Sciatic nerve (tissue), 2 donors: ENCODE measurements around the gene GOLGA2. TPM values are rescaled to one million over a fixed set of nuclear protein-coding genes. Genes with fewer than 3 reads are reported as not detected.
"Not testable (repeated sequence)": the region's sequence is repeated elsewhere in the genome, so short reads cannot be mapped to it uniquely, and the experiment has no call there.

ENCODE experiments used
- ATAC-seq: fragments of 200-7000 bp; cut with Tn5 transposase; one replicate; pipeline ENCODE4 v1.9.1; 2020; ENCODE audit warnings: mild to moderate bottlenecking, moderate library complexity
- DNase-seq: peaks from one replicate; pipeline ENCODE4 v3.0.0-alpha.2; 2020; ENCODE audit warnings: low spot score
- intact Hi-C: fragments of 100-400 bp; cut with DNase I; formaldehyde crosslinking; loops from one replicate; pipeline ENCODE4 v1.14.2; 2022
- total RNA-seq: library from RNA; stranded (reverse); fragmentation: NEBNext Ultra II Directional; extraction: Animal tissue kit (Norgen Biotek cat#: 25700); gene quantifications from one replicate; pipeline ENCODE4 v1.2.1, GENCODE V29; 2021
- donor health status: DM: no; HTN: no; CAD: no.
- donor health status: DM: no; HTN: no; CAD: no.

GOLGA2 gene
- total RNA-seq, 1 donor from 2014 or later: 119 TPM

DNA sequence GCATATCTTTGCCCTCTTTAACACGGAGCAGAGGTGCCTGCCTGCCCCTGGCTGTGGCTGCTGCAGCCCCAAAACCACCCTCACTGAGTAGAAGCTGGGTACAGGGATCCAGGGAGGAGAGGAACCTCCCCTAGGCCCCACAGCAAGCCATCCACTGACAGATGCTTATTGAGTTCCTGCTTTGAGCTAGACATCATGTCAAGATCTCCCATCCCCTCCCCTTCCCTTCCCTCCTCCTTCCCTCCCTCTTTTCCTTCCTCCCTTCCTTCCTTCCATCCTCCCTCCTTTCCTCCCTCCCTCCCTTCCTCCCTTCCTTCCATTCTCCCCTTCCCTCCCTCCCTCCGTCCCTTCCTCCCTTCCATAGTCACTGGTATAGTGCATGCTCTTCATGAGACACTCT, 29.3 kb downstream of the GOLGA2 start:
- ATAC-seq: no peak
- no peak for DNase-seq
- intact Hi-C loops: no loop called here

DNA sequence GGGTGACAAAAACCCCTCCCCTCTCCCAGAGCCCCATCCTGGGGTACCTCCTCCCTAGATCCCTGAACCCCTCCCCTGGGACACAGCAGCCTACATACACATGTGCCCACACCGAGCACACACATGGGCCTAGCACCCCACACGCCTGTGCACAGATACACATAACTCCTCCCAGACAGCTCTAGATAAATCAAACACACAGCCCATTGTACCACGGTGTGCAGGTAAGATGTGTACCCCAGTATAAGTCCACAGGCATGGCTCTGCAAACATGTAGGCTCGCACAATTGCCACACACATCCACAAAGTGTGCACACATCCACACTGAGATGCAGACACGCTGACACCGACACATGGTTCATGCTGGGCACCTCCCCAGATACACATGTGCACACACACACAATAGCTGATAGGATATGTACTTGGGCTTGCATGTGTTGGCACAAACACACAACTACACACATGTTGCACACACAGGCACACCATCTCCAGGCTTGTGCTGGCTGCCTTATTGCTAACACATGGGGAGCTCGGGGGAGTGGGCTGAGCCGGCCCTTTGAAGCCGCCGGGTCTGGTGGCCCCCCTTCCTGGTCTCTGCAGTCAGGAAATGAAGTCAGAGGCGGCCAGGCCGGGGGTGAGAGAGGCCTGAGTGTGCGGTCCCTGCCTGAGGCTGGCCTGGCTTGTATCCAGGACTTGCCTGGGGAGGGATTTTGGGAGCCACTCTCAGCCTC, 30.2 kb downstream of the GOLGA2 start:
- peak; percentile 83 for DNase-seq
- intact Hi-C loops: no loop called here
- peak; percentile 29 for ATAC-seq

DNA sequence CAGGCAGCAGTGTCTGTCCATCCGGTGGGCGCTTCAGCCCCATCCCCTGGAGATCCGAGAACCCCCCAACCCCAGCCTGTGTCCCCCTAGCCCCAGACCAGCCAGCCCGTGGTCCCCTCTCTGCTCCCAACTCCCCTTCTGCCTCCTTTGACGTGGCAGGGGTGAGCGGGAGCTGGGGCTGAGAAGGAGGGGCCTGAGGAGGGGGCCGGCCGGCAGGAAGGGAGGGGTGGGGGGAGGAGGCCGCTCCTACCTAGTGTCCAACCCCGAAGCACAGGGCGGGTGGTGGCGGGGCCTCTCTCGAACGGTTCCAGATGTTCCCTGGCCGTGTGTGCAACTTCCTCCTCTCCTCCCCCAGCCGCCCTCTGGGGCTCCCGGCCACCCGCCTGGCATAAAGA, 31.0 kb downstream of the GOLGA2 start:
- DNase-seq (peak; percentile 90), ATAC-seq (peak; percentile 90)
- intact Hi-C loops: no loop called here

DNA sequence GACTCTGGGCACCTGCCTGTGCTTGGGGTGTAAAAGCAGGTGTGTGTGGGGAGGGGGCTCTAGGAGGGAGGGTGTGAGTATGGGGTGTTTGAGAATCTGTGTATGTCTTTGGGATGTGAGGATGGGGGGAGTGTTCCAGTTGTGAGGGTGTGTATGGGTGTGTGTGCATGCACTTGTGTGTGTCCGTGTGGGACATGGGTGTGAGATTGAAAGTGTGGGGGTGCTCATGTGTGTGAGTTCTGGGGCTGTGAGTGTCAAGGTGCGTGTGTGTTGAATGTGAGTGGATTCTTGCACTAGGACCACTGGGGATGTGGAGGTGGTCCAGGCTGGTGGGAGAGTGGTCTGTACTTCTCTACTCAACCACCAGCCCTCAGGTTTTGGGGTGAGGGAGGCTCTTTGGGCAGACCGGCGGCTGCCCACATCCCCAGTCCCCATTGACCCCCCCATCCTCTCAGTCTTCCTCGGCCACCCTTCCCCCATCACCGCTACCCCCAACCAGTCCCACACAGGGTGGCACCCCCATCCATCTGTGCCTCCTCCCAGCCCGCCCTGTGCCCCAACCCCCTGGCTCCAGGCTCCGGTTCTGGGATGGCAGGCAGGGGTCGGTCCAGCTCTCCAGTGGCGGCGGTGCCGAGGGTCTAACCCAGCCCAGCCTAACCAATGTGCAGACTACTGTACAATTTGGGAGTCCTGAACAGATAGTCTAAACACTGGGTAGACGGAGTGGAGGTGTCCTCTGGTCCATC, 31.5 kb downstream of the GOLGA2 start:
- no peak for DNase-seq
- peak; percentile 33 for ATAC-seq
- intact Hi-C loops: no loop called here

DNA sequence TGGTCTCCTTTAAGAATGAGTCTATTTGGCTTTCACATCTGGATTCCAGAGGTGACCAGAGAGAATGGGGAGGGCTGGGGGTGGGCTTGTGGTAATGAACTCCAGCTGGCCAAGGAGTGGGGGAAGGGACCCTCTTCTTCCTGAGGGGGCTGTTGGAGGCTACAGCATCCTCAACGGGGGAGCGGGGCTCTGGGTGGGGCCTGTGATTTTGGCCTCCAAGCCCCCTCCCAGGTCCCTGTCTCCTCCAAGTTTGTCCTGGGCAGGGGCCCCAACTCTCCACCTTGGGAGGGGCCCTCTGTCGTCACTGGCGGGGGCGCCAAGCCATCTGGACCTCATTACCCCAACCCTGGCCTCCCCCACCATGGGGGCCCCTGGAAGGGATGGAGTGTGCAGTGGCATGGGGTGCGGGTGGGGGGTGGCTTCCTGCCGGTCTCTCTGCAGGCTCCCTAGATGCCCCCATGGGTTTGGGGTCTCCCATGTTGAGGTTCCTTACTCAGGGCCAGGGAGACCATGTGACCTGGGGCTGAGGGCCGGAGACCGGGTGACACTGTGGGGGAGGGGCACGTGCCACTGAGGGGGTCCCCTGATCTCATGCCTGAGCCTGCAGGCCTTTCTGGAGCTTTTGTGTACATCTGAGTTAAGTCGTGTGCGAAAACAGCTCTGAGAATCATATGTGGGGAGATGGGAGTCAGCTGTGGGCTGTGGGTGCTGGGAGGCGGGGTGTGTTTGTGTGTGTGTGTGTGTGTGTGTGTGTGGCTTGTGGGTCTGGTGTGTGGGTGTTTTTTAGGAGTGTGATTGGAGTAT, 32.4 kb downstream of the GOLGA2 start:
- intact Hi-C loops: no loop called here
- ATAC-seq: peak; percentile 23
- peak; percentile 81 for DNase-seq

DNA sequence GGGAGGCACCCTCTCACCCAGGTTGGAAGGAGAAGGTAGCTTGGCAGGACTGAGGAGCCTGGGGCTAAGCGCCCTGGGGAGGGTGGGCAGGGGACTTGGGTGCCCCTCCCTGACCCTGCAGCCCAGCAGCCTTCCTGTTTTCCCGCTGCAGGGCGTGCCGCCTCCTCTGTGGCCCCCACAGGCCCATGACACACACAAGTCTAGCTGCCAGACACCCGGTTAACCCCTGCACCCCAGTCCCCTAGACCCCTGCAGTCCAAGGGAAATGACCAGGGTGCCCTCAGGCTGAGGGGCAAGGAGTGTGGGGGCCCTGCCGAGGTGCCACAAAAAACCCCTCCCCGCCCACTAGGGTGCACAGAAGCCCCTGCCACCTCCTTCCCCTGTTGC, 33.0 kb downstream of the GOLGA2 start:
- DNase-seq (no peak), ATAC-seq (peak; percentile 33)
- intact Hi-C loops: no loop called here

DNA sequence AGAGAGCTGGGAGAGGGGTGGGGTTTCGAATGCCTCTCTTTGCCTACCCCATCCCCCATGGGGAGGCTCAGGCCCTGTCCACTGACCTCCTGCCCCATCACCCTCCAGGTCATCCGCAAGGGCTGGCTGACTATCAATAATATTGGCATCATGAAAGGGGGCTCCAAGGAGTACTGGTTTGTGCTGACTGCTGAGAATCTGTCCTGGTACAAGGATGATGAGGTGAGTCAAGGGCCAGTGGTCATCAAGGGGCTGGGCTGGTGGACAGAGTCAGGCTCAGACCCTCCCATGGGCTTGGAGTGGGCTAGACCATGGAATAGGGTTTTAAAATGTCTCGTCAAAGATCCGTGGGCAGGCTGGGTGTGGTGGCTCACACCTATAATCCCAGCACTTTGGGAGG, 33.7 kb downstream of the GOLGA2 start:
- intact Hi-C loops: no loop called here
- ATAC-seq: no peak
- no peak for DNase-seq

DNA sequence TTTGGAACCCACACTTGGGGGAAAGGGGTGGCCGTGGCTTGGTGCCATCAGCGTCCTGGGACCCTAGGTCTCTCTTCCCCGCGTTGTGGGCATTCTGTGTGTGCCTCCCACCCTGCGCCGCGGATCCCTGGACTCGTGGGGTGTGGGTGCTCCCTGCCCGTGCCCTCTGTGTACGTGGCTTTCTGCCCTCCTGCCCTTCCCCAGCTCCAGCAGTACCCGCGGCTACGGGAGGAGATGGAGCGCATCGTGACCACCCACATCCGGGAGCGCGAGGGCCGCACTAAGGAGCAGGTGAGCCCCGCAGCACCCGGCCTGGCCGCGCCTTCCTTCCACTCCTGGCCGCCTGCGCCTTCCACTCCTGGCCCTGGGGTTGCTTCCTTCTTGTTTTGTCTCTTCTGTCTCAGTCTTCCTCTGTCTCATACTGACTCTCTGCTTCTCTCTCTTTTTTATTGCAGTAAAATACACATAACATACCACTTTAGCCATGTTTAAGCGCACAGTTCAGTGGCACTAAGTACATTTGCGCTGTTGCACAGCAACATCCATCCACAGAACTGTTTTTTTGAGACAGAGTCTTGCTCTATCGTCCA, 41.9 kb downstream of the GOLGA2 start:
- ATAC-seq (no peak), DNase-seq (no peak)
- intact Hi-C loops: no loop called here

DNA sequence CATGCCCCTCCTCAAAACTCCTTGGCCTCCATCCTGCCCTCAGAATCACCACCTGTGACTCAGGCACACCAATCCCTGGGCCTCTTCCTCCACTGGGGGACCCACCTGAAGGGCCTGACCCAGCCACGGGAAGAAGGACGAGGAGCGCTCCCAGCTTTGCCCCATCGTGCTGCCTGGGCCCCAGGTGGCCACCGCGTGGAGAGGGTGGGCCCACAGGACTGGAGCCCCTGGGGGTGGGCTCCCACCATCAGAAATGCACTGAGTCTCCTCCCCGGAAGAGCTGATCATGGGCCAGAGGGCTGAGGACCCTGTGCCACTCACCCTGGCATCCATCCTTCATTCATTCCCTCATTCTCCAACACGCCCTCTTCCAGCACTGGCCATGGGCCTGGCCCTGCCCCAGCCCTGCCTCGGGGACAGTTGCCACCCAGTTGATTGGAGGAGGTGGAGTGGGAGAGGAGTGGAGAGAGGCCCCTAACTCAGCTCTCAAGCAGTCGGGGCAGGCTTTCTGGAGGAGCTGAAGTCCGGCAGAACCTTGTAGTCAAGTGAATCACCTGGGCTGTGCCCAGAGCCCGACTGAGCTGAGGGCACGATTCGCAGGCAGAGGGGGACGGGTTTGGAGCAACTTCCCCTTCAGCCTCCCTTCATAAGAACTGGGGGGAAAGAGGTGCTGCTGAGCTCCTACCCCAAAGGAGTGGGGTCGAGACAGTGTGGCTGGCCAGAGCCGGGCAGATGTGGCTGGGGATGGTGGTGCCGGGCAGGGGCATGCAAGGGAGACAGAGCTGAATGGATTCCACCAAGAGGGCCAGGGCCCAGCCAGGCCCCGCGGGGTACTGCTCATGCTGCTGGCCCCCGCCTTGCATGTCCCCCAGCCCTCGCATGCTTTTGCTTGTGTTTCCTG, 43.0 kb downstream of the GOLGA2 start:
- DNase-seq: no peak
- peak; percentile 33 for ATAC-seq

DNA sequence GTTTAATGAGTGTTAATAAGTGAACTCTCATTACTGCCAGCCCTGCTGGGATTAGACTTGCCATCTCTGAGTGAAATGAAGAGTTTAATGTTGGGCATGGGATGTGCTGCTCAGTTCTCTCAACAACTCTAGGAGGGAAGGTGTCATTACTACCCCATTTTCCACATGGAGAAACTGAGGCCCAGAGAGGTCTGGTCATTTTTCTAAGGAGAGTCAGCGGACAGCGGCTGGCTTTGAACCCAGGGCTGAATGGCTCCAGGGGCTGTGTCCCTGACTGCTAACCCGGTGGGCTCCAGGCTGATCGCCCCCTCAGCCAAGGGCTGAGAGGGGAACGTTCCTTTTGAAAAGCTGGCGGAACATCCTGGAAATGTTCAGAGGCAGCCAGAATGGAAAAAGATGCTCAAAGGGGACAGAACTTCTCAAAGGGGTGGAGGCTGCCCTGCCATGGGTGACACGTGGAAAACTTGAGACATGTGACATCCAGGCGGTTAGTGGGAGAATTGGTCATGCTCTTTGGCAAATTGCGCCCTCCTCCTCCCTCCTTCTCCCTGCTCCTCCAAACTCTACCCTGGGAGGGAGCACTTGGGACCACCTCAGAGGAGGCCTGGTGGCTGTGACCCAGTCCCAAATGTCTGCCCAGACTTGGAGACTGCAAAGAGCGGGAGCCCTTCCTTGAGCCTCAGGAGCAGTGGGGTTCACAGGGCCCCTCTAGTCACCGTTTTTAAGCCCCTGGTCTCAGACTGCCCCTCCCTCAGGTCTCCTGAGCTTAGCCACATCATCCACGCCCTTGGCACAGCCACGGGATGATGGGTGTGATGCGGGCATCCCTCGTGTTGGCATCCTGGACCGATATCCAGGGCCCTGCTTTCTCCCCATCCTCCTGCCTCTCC, 43.9 kb downstream of the GOLGA2 start:
- DNase-seq: no peak
- intact Hi-C loops: no loop called here
- peak; percentile 85 for ATAC-seq

More for the DNA sequence above, 43.0 kb downstream of the GOLGA2 start:
- intact Hi-C loops: no loop called here

DNA sequence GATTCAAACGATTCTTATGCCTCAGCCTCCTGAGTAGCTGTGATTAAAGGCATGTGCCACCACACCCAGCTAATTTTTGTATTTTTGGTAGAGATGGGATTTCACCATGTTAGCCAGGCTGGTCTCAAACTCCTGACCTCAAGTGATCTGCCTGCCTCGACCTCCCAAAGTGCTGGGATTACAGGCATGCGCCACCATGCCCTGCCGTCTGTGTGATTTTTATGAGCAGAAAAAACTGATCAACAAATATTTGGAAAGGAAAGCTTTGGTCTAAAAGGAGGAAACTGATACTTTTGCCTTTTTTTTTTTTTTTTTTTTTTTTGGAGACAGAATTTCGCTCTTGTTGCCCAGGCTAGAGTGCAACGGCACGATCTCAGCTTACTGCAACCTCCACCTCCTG, 44.9 kb downstream of the GOLGA2 start:
- intact Hi-C loops, DNase-seq, ATAC-seq: not testable (repeated sequence)

DNA sequence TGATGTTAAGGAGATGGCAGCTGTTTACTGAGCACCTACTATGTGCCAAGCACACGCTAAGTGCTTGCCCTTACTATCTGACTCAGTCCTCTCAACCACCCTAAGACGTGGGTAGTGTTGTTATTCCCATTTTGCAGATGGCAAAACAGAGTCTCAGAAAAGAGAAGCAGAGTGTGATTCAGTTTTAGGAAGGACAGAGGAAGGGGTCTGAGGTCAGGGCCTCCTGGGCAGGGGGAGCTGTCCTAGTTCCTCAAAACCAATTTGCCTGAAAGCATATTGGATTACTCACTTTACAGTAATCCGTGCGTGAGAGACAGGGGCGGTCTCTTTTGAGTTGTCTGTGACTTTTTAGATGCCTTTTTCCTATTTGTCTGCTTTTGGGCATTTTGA, 49.4 kb downstream of the GOLGA2 start:
- DNase-seq (no peak), ATAC-seq (no peak)
- intact Hi-C loops: no loop called here

DNA sequence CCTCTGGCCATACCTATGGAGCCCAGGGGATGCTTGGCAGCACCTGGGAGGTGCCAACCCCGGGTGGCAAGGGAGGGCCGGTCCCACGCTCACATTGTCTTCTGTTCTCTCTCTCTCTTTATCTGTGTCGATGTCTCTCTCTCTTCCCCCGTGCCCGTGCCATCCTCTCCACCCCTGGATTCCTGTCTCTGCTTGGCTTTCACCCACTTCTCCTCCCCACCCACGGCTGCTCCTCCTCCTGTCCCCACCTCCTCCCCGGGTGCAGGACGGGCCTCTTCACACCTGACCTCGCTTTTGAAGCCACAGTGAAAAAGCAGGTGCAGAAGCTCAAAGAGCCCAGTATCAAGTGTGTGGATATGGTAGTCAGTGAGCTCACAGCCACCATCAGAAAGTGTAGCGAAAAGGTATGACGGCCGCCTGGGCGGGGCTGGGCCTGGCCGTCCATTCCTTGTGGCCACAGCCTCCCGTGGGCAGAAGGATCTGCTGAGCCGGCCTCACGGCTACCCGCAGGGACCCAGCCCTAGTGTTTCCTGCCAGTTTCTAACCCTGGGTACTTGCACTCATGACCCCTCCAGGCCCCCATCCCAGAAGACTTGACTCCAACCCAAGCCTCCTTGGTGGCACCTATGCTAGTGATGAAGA, 49.9 kb downstream of the GOLGA2 start:
- ATAC-seq: no peak
- no peak for DNase-seq
- intact Hi-C loops: no loop called here

DNA sequence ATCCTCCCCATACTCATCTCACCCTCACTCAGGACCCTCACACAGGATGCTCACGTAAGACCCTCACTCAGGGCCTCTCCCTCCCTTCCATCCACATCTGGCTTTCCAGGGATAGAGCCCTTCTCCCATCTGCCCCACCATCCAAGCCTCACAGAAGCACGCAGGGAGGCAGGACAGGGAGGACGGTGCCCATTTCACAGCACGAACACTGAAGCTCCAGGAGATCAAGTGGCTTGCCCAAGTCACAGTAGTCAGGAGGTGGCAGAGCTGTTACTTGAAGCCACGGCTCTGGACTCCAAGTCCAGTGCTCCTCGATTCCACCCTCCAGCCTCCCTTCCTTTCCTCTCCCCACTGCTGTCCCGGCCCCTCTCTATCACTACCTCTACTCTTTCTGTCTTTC, 50.9 kb downstream of the GOLGA2 start:
- ATAC-seq: no peak
- no peak for DNase-seq
- intact Hi-C loops: no loop called here

DNA sequence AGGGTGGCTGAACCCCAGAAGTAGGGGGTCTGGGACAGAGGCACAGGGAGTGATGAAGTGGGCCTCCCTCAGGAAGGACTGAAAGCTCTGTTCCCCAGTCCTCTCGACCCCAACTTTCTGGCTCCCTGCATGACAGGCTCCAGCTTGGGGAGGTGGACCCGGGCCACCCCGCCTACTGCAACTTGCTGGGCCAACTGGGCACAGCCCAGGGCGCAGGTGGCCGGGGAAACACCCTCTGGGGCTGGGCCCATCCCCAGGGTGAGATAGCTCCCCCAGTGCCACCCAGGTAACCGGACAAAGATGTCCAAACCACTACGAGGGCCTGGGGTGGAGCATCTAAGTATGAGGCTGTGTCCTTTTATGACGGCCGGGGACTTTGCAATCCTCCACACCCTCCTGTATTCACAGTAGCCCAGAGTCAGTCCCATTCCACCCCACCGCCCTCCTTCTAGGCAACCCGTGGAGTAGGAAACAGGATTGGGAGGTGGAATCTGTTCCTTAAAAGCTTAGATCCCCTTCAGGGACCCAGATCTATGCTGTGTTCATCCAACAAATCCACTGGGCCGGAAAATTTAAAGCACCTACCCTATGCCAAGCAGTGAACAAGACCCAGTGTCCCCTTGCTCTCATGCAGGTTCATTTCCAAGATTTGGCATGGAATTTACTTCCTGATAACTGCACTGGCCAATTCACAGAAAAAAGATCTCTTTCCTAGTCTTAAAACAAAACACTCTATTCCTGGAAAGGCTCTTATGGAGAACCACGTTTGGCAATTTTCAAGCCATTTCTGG, 52.7 kb downstream of the GOLGA2 start:
- DNase-seq (no peak), ATAC-seq (no peak)
- intact Hi-C loops: no loop called here

DNA sequence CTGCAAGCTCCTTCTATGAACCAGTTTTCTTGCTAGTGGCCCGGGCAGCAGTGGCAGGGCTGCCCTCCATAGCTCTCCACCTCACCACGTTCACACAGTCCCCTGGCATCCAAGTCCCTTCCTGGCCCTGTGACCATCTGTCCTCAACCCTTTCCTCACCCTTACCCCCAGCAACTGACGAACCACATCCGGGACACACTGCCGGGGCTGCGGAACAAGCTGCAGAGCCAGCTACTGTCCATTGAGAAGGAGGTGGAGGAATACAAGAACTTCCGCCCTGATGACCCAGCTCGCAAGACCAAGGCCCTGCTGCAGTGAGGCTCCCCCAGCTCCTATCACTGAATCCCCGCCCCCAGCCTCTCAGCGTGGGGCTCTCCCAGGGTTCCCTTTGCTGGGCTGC, 53.8 kb downstream of the GOLGA2 start:
- intact Hi-C loops: no loop called here
- DNase-seq: no peak
- no peak for ATAC-seq
